ENCODE data around the gene HOXB13.
"Not testable (repeated sequence)": the region's sequence is repeated elsewhere in the genome, so short reads cannot be mapped to it uniquely, and the experiment has no call there.

The HOXB13 gene

DNA sequence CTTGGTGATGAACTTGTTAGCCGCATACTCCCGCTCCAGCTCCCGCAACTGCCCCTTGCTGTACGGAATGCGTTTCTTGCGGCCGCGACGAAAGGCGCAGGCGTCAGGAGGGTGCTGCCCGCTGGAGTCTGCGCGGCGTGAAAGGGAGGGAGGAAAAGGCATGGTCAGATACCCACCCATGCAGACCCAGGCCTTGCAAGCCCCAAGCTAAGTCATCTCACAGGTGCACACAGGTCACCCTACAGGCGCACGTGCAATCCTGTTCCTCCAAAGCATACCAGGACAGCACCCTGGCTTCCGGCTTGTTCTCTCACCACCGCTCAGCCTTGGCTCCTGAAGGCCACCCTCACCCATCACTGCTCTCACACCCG is 1.6 kb downstream of the HOXB13 start:
- in situ Hi-C loops (cut with MboI; ENCODE audit: low sequenced_read_pairs) = no loop called here

- in situ Hi-C loops (cut with MboI; ENCODE audit: low sequenced_read_pairs) = no loop called here
Observed at GRCh38 chr17:48726114-48726915, 2.2 kb downstream of the HOXB13 start.

GRCh38 chr17:48725288-48726064 is 3.1 kb downstream of the HOXB13 start:
- in situ Hi-C loops (cut with MboI; ENCODE audit: low sequenced_read_pairs) = no loop called here

DNA sequence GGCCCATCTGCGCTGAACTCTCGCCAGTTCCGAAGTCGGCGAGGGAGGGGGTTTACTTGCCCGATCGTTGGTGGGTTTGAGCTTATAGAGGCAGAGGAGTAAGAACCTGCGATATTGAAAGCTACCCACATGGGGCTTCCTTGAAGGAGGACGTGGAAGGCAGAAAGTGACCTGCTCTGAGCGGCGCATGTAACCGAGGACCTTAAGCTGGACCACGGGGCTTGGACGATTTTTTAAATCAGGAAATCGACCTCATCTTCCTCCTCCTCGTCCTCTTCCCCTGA is 3.6 kb downstream of the HOXB13 start:
- in situ Hi-C loops (cut with MboI; ENCODE audit: low sequenced_read_pairs) = no loop called here

DNA sequence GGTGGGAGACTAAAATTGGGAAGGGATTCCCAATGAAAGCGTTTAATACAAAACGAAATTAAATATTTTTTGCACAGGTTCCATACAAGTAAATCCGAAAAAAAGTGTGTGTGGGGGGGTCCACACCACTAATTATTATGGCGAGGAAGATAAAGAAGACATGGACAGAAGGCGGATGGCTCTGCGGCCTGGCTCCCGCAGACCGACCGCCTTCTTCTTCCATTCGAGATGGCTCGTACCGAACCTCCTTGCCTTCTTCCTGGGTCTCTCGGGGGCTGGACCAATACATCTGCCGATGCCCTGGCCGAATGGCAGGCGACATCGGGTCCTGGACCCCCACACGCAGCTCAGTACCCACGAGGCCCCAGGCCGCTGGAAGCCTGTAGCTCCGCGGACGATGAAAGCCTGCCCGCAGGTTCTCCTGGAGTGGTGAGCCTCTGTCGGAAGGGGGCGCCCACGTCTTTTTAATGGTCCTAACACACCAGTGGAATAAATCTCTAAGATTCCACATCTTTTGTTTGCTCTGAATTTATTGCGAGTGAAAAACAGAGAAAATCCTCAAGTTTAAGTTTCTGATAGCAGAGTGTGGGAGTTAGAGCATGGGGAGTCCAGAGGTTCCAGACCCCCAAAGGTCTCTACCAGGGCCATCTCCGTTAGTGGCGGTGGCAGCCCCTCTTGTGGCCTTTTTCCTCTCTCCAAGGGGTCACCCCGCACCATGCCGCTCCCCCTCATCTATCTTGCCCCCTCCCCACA is 4.1 kb downstream of the HOXB13 start:
- in situ Hi-C loops (cut with MboI; ENCODE audit: low sequenced_read_pairs) = no loop called here

DNA sequence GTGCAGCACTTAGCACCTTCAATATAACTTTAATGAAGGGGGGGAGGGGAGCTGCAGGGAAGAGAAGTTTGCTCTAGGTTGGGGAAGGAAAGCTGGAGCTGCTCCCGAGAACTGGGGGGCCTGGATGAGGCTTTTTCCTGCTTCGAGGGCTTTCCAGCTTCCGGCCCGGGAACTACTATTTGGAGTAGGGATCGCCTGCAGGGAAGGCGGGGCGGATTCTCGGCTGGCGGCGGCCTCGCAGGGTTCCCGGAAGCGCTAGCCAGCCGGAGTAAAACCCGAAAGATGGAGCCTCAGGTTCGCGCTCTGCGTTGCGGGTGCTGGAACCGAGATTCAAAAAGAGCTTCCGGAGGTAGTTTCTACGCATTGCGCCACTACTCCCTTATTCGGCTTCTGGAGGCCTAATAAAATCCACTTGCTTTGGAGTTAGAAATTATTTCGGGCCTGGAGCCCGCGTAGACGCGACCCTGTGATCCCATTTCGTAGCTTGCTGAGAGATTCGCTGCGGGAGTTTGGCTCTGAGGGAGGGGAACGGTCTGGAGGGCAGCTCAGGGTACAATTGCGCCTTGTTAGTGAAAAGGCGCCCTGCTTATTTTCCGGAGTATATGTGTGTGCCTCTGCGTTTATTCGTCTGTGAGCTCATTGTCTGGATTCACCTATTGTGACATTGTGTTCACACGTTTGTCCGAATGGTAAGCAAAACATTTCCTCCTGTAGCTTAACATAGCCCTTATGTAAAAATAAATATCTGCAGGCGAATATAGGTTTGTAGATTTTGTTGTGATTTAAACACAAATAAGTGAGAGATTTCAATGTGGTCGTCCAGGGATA is 4.9 kb downstream of the HOXB13 start:
- in situ Hi-C loops (cut with MboI; ENCODE audit: low sequenced_read_pairs) = no loop called here

DNA sequence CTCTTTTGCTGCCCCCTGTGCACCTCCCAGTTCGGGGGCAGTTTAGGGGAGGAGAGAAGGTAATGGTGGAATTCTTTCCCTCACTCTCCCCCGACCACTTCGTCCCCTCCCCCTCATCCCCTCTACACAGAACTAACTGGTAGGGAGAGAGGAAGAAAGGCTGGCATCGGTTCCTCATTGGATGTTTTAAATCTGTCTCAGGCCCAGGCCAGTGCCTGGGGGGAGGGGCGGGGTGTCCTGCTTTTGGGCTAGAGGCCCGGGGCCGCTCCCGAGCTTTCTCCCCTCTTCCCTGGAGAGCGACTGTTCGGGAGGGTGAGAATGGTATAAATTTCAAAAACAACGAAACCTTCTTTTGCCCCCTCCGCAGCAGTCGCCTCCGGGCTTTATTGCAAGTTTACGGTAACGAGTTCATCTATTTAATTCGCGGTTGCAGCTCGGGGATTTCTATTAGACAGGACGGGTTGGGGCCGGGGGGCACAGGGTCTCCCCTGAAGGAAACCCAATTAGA is 5.6 kb downstream of the HOXB13 start, which contains the start of gene PRAC2:
Gene PRAC2, plus strand, starts transcription at position 271 of the 508 bp plus-strand sequence. CDS start 1,226 bp downstream, outside the sequence.
- in situ Hi-C loops (cut with MboI; ENCODE audit: low sequenced_read_pairs) = no loop called here

GRCh38 chr17:48722201-48722907 is 6.2 kb downstream of the HOXB13 start, which contains the start of gene PRAC1:
Gene PRAC1 (minus strand): TSS chr17:48722518. CDS start chr17:48722392, 126 bp downstream.
- in situ Hi-C loops (cut with MboI; ENCODE audit: low sequenced_read_pairs) = no loop called here

DNA sequence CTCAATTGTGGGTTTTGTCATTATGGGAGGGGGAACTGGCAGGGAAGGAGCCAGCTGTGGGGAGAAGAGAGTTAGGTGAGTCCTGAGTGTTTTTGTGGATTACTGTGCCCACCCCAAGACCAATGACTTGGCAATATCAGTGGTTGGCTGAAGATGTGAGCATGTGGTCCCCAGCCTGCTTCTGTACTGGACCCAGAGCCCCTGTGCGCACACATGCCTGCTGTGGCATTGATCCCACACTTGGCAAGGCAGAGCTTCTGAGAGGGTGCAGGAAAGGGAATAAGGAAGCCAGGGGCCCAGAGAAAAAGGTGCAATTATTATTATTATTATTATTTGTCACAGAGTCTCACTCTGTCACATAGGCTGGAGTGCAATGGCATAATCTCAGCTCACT is 7.5 kb downstream of the HOXB13 start:
- in situ Hi-C loops (cut with MboI; ENCODE audit: low sequenced_read_pairs) = no loop called here

DNA sequence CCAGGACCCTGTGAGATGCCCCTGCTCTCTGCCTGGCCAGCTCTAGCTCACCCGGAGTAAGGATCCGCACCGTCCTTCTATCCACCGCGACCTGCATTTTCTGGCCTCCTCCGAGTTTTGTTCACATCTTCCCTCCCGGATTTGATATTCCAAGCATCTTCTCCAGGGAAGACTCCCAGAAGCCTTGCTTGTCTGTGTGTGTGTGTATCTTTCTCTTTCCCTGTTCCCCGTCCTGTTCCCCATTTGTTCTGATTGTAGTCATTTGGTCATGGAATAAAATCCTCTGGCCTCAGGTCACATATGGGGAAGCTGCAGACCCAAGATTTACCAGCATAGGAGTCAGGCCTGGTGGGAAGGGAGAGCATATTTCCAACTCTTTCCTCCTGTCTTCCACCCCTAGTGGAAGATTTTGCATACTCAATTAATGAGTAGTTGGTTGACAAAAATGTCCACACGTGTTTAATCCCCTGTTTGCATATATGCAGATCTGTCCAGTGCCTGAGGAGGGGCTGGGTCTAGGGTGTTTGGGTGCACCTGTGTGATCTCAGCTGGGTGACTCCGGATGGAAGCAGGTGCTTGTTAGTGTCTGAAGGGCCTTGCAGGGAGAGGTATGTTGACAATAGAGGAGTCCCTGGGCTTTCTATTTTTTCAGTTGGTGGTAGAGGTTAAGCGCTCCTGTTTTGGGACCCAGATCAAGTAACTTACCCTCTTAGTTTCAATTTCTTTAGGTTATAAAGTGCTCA is 8.1 kb downstream of the HOXB13 start:
- in situ Hi-C loops (cut with MboI; ENCODE audit: low sequenced_read_pairs) = no loop called here

- in situ Hi-C loops (cut with MboI; ENCODE audit: low sequenced_read_pairs) = no loop called here
Observed at GRCh38 chr17:48719642-48720265, 8.8 kb downstream of the HOXB13 start.

DNA sequence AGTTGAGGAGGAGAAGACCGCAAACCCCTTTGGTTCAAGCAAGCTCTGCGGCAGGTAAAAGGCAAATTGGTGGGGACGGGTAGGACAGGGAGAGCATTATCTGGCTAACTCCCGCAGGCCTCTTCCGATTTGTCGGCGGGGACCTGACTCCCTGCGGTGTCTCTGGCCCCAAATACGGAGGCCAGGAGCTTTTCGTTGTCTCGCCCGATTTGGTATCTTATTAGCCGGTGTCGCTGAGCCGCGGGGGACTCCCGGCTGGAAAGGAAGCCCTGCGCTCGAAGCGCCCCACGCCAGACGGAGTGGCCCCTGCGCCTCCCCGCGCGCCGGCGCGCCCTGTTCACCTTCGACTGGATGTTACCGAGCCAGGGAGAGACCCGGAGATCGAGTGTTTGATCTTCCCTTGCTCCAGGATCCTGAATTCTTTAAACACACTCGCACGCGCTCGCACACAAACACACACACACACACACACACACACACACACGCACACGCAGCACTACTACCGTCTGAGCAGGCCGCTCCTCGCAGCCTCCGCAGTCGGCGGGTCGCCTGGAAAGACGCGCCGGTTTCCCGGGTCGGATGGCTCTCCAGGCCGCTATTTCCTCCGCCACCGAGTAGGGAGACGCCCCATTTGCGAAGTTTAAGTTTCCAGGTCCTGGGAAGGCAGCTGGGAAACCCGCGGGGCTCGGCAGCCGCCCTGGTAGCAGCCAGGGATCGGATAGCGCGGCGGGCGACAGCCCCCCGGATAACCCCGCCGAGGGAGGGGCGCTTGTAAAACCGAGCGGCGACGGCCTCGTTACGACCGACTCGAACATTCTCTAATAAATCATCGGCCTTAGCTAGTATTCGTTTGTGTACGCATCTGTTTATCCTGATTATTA is 9.5 kb downstream of the HOXB13 start:
- in situ Hi-C loops (cut with MboI; ENCODE audit: low sequenced_read_pairs) = no loop called here

- in situ Hi-C loops (cut with MboI; ENCODE audit: low sequenced_read_pairs) = no loop called here
Observed at GRCh38 chr17:48718227-48718760, 10.3 kb downstream of the HOXB13 start.

- in situ Hi-C loops (cut with MboI; ENCODE audit: low sequenced_read_pairs) = no loop called here
Observed at GRCh38 chr17:48717367-48718226, 11.0 kb downstream of the HOXB13 start.

DNA sequence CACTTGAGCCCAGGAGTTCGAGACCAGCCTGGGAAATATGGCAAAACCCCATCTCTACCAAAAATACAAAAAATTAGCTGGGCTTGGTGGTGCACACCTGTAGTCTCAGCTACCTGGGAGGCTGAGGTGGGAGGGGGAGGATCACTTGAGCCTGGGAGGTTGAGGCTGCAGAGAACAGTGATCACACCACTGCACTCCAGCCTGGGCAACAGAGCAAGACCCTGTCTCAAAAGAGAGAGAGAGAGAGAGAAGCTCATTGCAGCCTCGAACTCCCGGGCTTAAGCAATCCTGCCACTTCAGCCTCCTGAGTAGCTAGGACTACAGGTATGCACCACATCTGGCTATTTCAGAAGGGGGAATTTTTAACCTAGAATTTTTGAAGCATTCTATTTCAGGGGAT is 12.0 kb downstream of the HOXB13 start:
- in situ Hi-C loops (cut with MboI; ENCODE audit: low sequenced_read_pairs) = not testable (repeated sequence)
